Smooth muscle cell (in vitro differentiated cells): ENCODE data around the gene CCSER2. TPM values are rescaled to one million over a fixed set of nuclear protein-coding genes. Genes with fewer than 3 reads are reported as not detected.
"Not testable (repeated sequence)": the region's sequence is repeated elsewhere in the genome, so short reads cannot be mapped to it uniquely, and the experiment has no call there.

Source experiments
- DNase-seq: peaks from one replicate; lab custom pipeline; 2025; ENCODE audit not compliant: unreplicated experiment; lab: John Stamatoyannopoulos, UW
- H2AFZ ChIP-seq: fragments of 200-600 bp; sonication (generic); 2 replicates; pipeline ENCODE4 v1.6.0; 2016; ENCODE audit warnings: antibody characterized with exemption, low read depth, mild to moderate bottlenecking
- H3F3A ChIP-seq: fragments of 200-600 bp; sonication (generic); 2 replicates; pipeline ENCODE4 v1.6.0; 2017; ENCODE audit warnings: antibody characterized with exemption, low read depth
- H3K27ac ChIP-seq: fragments of 200-600 bp; sonication (generic); 2 replicates; pipeline ENCODE4 v1.5.1; 2016; ENCODE audit warnings: low read depth, mild to moderate bottlenecking
- H3K27me3 ChIP-seq: fragments of 200-600 bp; sonication (generic); 2 replicates; pipeline ENCODE4 v1.6.1; 2016; ENCODE audit warnings: low read depth, mild to moderate bottlenecking
- H3K36me3 ChIP-seq: fragments of 200-600 bp; sonication (generic); 2 replicates; pipeline ENCODE4 v1.5.1; 2016; ENCODE audit warnings: low read depth
- H3K4me1 ChIP-seq: fragments of 200-600 bp; sonication (generic); 2 replicates; pipeline ENCODE4 v1.5.1; 2016; ENCODE audit warnings: low read depth
- H3K4me2 ChIP-seq: fragments of 200-600 bp; sonication (generic); 2 replicates; pipeline ENCODE4 v1.6.0; 2016; ENCODE audit warnings: mild to moderate bottlenecking
- H3K4me3 ChIP-seq: fragments of 200-600 bp; sonication (generic); 2 replicates; pipeline ENCODE4 v1.5.1; 2016; ENCODE audit warnings: mild to moderate bottlenecking
- H3K79me2 ChIP-seq: fragments of 200-600 bp; sonication (generic); 2 replicates; pipeline ENCODE4 v1.6.0; 2016; ENCODE audit warnings: low read depth, mild to moderate bottlenecking
- H3K9ac ChIP-seq: fragments of 200-600 bp; sonication (generic); 2 replicates; pipeline ENCODE4 v1.6.0; 2016; ENCODE audit warnings: low read depth
- H3K9me3 ChIP-seq: fragments of 200-600 bp; sonication (generic); replicated peaks from 2 replicates; pipeline ENCODE4 v1.5.1; 2016; ENCODE audit warnings: low read depth
- H4K20me1 ChIP-seq: fragments of 200-600 bp; sonication (generic); 2 replicates; pipeline ENCODE4 v1.6.0; 2016; ENCODE audit warnings: low read depth
- CTCF ChIP-seq: fragments of 200-600 bp; sonication (generic); IDR thresholded peaks from 2 replicates; pipeline ENCODE4 v1.5.1; 2017; ENCODE audit warnings: borderline replicate concordance, mild to moderate bottlenecking, antibody characterized with exemption; ENCODE audit not compliant: insufficient read depth, poor library complexity, severe bottlenecking
- WGBS: methylation state at CpG from one replicate; pipeline ENCODE4 v1.1.7; 2016; ENCODE audit warnings: low lambda C conversion rate; 5-methylcytosine and 5-hydroxymethylcytosine counted together
- polyA plus RNA-seq: library from polyadenylated mRNA; unstranded; fragments of >200 nt; fragmentation: Nextera tagmentation; extraction: Ambion mirVana; gene quantifications from 2 replicates; pipeline ENCODE4 v1.2.1, GENCODE V29; 2016
- total RNA-seq: library from RNA; depleted of rRNA; stranded (reverse); fragments of >200 nt; gene quantifications from 2 replicates; pipeline ENCODE4 v1.2.3, GENCODE V29; 2014

Gene CCSER2
- total and polyA plus RNA-seq, 2 experiments from 2014 or later = 32.8 to 42.1 TPM

- WGBS = 84% methylated on average over 17 of the region's 17 CpGs
- Histone ChIP-seq H4K20me1 (no peaks in the 10 kb centered on the region), H3K27me3 (no peaks in the 10 kb centered on the region), H3K4me2 (no peak overlapping the region), H3K4me1 (peaks cover 22% of the 10 kb centered on the region), H3K4me3 (no peak overlapping the region), H3K27ac (peak overlapping the region; percentile 67), H3K9me3 (no peaks in the 10 kb centered on the region), H3K79me2 (no peaks in the 10 kb centered on the region), H2AFZ (no peak overlapping the region), H3F3A (peaks cover 13% of the 10 kb centered on the region), H3K9ac (no peak overlapping the region), H3K36me3 (no peaks in the 10 kb centered on the region)
- TF ChIP-seq CTCF = no peak
- DNase-seq = no peak
Observed at GRCh38 chr10:84525120-84525806, 196.9 kb downstream of the CCSER2 start.

GRCh38 chr10:84525807-84526182 is 197.4 kb downstream of the CCSER2 start:
- peaks cover 22% of the 10 kb centered on the region for H3K4me1 ChIP-seq
- H3K27me3 ChIP-seq, H2AFZ ChIP-seq, H3K36me3 ChIP-seq, H3K79me2 ChIP-seq, DNase-seq, H3K4me2 ChIP-seq, H3K9me3 ChIP-seq, H3K4me3 ChIP-seq, H3K9ac ChIP-seq, H4K20me1 ChIP-seq: not testable (repeated sequence)
- WGBS = 98% methylated on average over 7 of the region's 7 CpGs
- peak overlapping the region; percentile 67 for H3K27ac ChIP-seq
- H3F3A ChIP-seq = peaks cover 13% of the 10 kb centered on the region

- H3K79me2 ChIP-seq, H3K36me3 ChIP-seq, H3K9me3 ChIP-seq, H3K27me3 ChIP-seq, H3K9ac ChIP-seq, DNase-seq, H4K20me1 ChIP-seq, H3K4me2 ChIP-seq, H2AFZ ChIP-seq, H3F3A ChIP-seq, H3K4me3 ChIP-seq: not testable (repeated sequence)
- Histone ChIP-seq H3K4me1 (peaks cover 14% of the 10 kb centered on the region), H3K27ac (peak overlapping the region; percentile 80)
- WGBS = 78% methylated on average over 5 of the region's 5 CpGs
Observed at GRCh38 chr10:84527386-84527785, 199.0 kb downstream of the CCSER2 start.

GRCh38 chr10:84528526-84528925 is 200.1 kb downstream of the CCSER2 start:
- H4K20me1 ChIP-seq, H3K27ac ChIP-seq, H3K27me3 ChIP-seq, H3K9me3 ChIP-seq, H3F3A ChIP-seq, H3K36me3 ChIP-seq, H3K79me2 ChIP-seq, H3K4me1 ChIP-seq, H2AFZ ChIP-seq, DNase-seq, H3K4me3 ChIP-seq, H3K9ac ChIP-seq, H3K4me2 ChIP-seq: not testable (repeated sequence)
- WGBS = 84% methylated on average over 5 of the region's 5 CpGs

- no peak for TF ChIP-seq CTCF
- Histone ChIP-seq H3K79me2 (no peaks in the 10 kb centered on the region), H3K36me3 (no peaks in the 10 kb centered on the region), H3K4me1 (no peaks in the 10 kb centered on the region), H2AFZ (no peak overlapping the region), H3K27ac (no peak overlapping the region), H4K20me1 (no peaks in the 10 kb centered on the region), H3K9ac (no peak overlapping the region), H3K4me2 (no peak overlapping the region), H3F3A (no peaks in the 10 kb centered on the region), H3K9me3 (no peaks in the 10 kb centered on the region), H3K27me3 (no peaks in the 10 kb centered on the region), H3K4me3 (no peak overlapping the region)
- no peak for DNase-seq
- 94% methylated on average over 9 of the region's 9 CpGs for WGBS
Observed at GRCh38 chr10:84530724-84531325, 202.4 kb downstream of the CCSER2 start.
